ENCODE measurements around the gene UROS. TPM values are rescaled to one million over a fixed set of nuclear protein-coding genes. Genes with fewer than 3 reads are reported as not detected.

Gene UROS
- total RNA-seq, 2 experiments from 2014 or later = 48.3 to 49.1 TPM

GRCh38 chr10:125838802-125839575, 15.9 kb upstream of the UROS start:
- POLR2A ChIA-PET = no interaction called here

GRCh38 chr10:125836746-125837145, 13.7 kb upstream of the UROS start:
- CTCF ChIA-PET = no interaction called here

More at GRCh38 chr10:125838802-125839575, 15.9 kb upstream of the UROS start:
- CTCF ChIA-PET = interaction anchor here (0.6 kb wide), 1 partner anchor 12 kb away, joined by 3 read pairs; no protein-coding TSS in a partner anchor

GRCh38 chr10:125828311-125828710, 5.3 kb upstream of the UROS start:
- ChIA-PET POLR2A (no interaction called here), CTCF (interaction anchor here (1.1 kb wide), 1 partner anchor 21 kb away, joined by 3 read pairs; no protein-coding TSS in a partner anchor)

More at GRCh38 chr10:125836746-125837145, 13.7 kb upstream of the UROS start:
- POLR2A ChIA-PET = interaction anchor here (0.6 kb wide), 1 partner anchor 10 kb away, joined by 4 read pairs; no protein-coding TSS in a partner anchor

GRCh38 chr10:125827133-125827532, 4.1 kb upstream of the UROS start:
- POLR2A ChIA-PET = interaction anchor here (0.6 kb wide), 1 partner anchor 19 kb away, joined by 5 read pairs; no protein-coding TSS in a partner anchor
- CTCF ChIA-PET = no interaction called here

GRCh38 chr10:125824736-125825135, 1.7 kb upstream of the UROS start:
- CTCF ChIA-PET = no interaction called here
- POLR2A ChIA-PET = interaction anchor here (2.4 kb wide), 1 partner anchor 105 kb away, joined by 13 read pairs; the partner anchor contains the start of gene EDRF1

GRCh38 chr10:125823663-125824251, 699 bp upstream of the UROS start:
- POLR2A ChIA-PET = interaction anchor here (1.3 to 2.4 kb wide), 2 partner anchors 9 to 104 kb away, joined by 5 to 13 read pairs; partner anchors contain the start of gene EDRF1
- CTCF ChIA-PET = no interaction called here

GRCh38 chr10:125820701-125821100, 2.4 kb downstream of the UROS start:
- ChIA-PET CTCF (no interaction called here), POLR2A (no interaction called here)

GRCh38 chr10:125817337-125817946, 5.6 kb downstream of the UROS start:
- POLR2A ChIA-PET = no interaction called here
- CTCF ChIA-PET = no interaction called here

GRCh38 chr10:125816548-125816947, 6.5 kb downstream of the UROS start:
- ChIA-PET CTCF (no interaction called here), POLR2A (interaction anchor here (0.6 kb wide), 1 partner anchor 9 kb away, joined by 3 read pairs; no protein-coding TSS in a partner anchor)

- ChIA-PET POLR2A (no interaction called here), CTCF (no interaction called here)
Measured at GRCh38 chr10:125815764-125816163, 7.3 kb downstream of the UROS start.

- POLR2A ChIA-PET = no interaction called here
- CTCF ChIA-PET = no interaction called here
Measured at GRCh38 chr10:125812128-125812750, 10.8 kb downstream of the UROS start.

- ChIA-PET POLR2A (no interaction called here), CTCF (no interaction called here)
Measured at GRCh38 chr10:125811251-125811650, 11.8 kb downstream of the UROS start.

GRCh38 chr10:125808047-125808446, 15.0 kb downstream of the UROS start:
- ChIA-PET CTCF (interaction anchor here (0.6 to 0.8 kb wide), 2 partner anchors 20 to 21 kb away, joined by 3 read pairs; no protein-coding TSS in a partner anchor), POLR2A (interaction anchor here (0.6 kb wide), 1 partner anchor 25 kb away, joined by 3 read pairs; no protein-coding TSS in a partner anchor)

- POLR2A ChIA-PET = no interaction called here
- CTCF ChIA-PET = no interaction called here
Measured at GRCh38 chr10:125802739-125803138, 20.3 kb downstream of the UROS start.

GRCh38 chr10:125802131-125802530, 20.9 kb downstream of the UROS start:
- ChIA-PET POLR2A (no interaction called here), CTCF (no interaction called here)

GRCh38 chr10:125801574-125801973, 21.5 kb downstream of the UROS start:
- POLR2A ChIA-PET = no interaction called here
- CTCF ChIA-PET = interaction anchor here (0.6 kb wide), 1 partner anchor 624 kb away, joined by 3 read pairs; no protein-coding TSS in a partner anchor

GRCh38 chr10:125799451-125800182, 23.4 kb downstream of the UROS start:
- ChIA-PET POLR2A (no interaction called here), CTCF (no interaction called here)

GRCh38 chr10:125797994-125798662, 24.9 kb downstream of the UROS start:
- ChIA-PET CTCF (no interaction called here), POLR2A (no interaction called here)

GRCh38 chr10:125797424-125797823, 25.6 kb downstream of the UROS start:
- POLR2A ChIA-PET = interaction anchor here (0.5 kb wide), 1 partner anchor 72 kb away, joined by 3 read pairs; no protein-coding TSS in a partner anchor
- CTCF ChIA-PET = no interaction called here

Measured in activated CD8-positive, alpha-beta memory T cell treated with anti-CD3 and anti-CD28 coated beads for 36 hours (primary cell).